Transverse colon (tissue), 3 donors: ENCODE data around the gene NPPB.

Experiments used
- EP300 ChIP-seq: sonication (generic); formaldehyde crosslinking; IDR thresholded peaks from one replicate; pipeline ENCODE4 v1.6.1; 2017; ENCODE audit warnings: antibody characterized with exemption, low read depth
- POLR2A ChIP-seq: fragments of 450-650 bp; IDR thresholded peaks from one replicate; pipeline ENCODE4 v1.6.1; 2016; ENCODE audit warnings: antibody characterized with exemption, mild to moderate bottlenecking, moderate library complexity
- TF ChIP-seq, protein P1 (sequence below), 5 experiments: fragments of 200-600 bp in 3 of 5; fragments of 450-650 bp in 2 of 5; sonication (generic) in 3 of 5; IDR thresholded peaks; 1 replicate in 2 of 5; 2 replicates in 3 of 5; pipeline ENCODE4 v1.5.1; 2016 to 2017; ENCODE audit warnings: antibody characterized with exemption in 5 of 5, inconsistent platforms in 3 of 5, mild to moderate bottlenecking in 2 of 5, moderate library complexity in 1 of 5

DNA sequence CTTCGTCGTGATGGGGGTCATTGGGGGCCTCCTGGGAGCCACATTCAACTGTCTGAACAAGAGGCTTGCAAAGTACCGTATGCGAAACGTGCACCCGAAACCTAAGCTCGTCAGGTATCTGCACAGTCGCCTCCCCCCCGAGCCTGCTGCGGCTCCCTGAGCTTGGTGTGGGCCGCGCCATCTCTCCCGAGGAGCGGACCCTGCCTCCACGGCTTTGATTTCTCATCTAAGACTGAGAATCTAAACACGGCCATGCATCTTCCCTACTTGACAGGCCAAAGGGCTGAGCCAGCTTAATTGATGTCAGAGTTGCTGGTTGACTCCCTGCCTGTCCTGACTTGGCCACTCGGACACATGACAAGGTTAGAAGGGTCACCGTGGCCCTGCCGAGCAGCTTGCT, 30.2 kb downstream of the NPPB start:
- TF ChIP-seq, protein P1, sequence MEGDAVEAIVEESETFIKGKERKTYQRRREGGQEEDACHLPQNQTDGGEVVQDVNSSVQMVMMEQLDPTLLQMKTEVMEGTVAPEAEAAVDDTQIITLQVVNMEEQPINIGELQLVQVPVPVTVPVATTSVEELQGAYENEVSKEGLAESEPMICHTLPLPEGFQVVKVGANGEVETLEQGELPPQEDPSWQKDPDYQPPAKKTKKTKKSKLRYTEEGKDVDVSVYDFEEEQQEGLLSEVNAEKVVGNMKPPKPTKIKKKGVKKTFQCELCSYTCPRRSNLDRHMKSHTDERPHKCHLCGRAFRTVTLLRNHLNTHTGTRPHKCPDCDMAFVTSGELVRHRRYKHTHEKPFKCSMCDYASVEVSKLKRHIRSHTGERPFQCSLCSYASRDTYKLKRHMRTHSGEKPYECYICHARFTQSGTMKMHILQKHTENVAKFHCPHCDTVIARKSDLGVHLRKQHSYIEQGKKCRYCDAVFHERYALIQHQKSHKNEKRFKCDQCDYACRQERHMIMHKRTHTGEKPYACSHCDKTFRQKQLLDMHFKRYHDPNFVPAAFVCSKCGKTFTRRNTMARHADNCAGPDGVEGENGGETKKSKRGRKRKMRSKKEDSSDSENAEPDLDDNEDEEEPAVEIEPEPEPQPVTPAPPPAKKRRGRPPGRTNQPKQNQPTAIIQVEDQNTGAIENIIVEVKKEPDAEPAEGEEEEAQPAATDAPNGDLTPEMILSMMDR (IDR thresholded peaks at IDR 0.05) = no peak
- no peak for TF ChIP-seq EP300
- no peak for TF ChIP-seq POLR2A
